ENCODE results near the gene PAFAH2. TPM values are rescaled to one million over a fixed set of nuclear protein-coding genes. Genes with fewer than 3 reads are reported as not detected.

Gene PAFAH2
- total and polyA plus RNA-seq, 2 of the 8 experiments (the other 6 are each of a cell fraction or from before 2014, with no cell fraction given) = 7.7 to 9.3 TPM

GRCh38 chr1:25924454-25924853, 73.4 kb downstream of the PAFAH2 start:
- CTCF ChIA-PET (ENCODE audit: partially characterized antibody) = interaction anchor here (0.7 to 2.5 kb wide), 4 partner anchors 9 to 29 kb away, joined by 3 to 12 read pairs (median 4); no protein-coding TSS in a partner anchor
- DNase-seq (ENCODE audit: low read depth in 1 of 2, low spot score in 2 of 2) (no peak), FAIRE-seq (no peak)
- POLR2A ChIA-PET (ENCODE audit: partially characterized antibody) = interaction anchor here (1.4 to 2.6 kb wide), 2 partner anchors 10 to 19 kb away, joined by 3 to 12 read pairs; partner anchors contain the start of gene STMN1
- Histone ChIP-seq H3K9me3 (ENCODE audit: insufficient read depth in 2 of 2, low read depth in 1 of 2, low read length in 1 of 2) (no peaks in the 10 kb centered on the region), H4K5ac (ENCODE audit: insufficient read length, low read depth, low read length) (no peak overlapping the region), H3K18ac (ENCODE audit: extremely low read depth, low read length) (no peak overlapping the region), H2BK20ac (ENCODE audit: low read length) (no peak overlapping the region), H3K79me1 (ENCODE audit: low read depth, low read length) (no peaks in the 10 kb centered on the region), H3K9ac (replicated peaks in 1 of 4; ENCODE audit: extremely low read depth in 1 of 4, low read depth in 3 of 4, low read length in 3 of 4) (no peak overlapping the region), H2AFZ (ENCODE audit: low read length) (no peak overlapping the region), H3K36me3 (ENCODE audit: control insufficient read depth in 2 of 4, insufficient read depth in 4 of 4, low read length in 3 of 4) (no peaks in the 10 kb centered on the region), H3K4me3 (ENCODE audit: extremely low read depth in 1 of 4, insufficient read depth in 2 of 4, low read depth in 3 of 4, low read length in 4 of 4) (no peak overlapping the region), H2BK5ac (ENCODE audit: low read depth, low read length) (no peak overlapping the region), H4K20me1 (replicated peaks in 1 of 2; ENCODE audit: control insufficient read depth in 1 of 2, insufficient read depth in 2 of 2, low read length in 2 of 2) (no peaks in the 10 kb centered on the region), H2AK5ac (ENCODE audit: low read depth, low read length) (no peak overlapping the region), H3K56ac (replicated peaks; ENCODE audit: insufficient read length, low read depth, low read length) (no peak overlapping the region), H3K27me3 (replicated peaks in 1 of 4; ENCODE audit: control insufficient read depth in 3 of 4, extremely low read depth in 1 of 4, insufficient read depth in 3 of 4, low read length in 3 of 4) (peaks cover 0 to 6% (median 2%) of the 10 kb centered on the region in 4 experiments; a peak in 4 of 7 replicates), H3K79me2 (ENCODE audit: control insufficient read depth in 1 of 2, insufficient read depth in 2 of 2, low read length in 2 of 2) (no peaks in the 10 kb centered on the region), H2BK120ac (replicated peaks; ENCODE audit: low read depth, low read length) (no peak overlapping the region), H3K23me2 (ENCODE audit: low read depth, low read length) (peaks cover 15% of the 10 kb centered on the region), H3K4me1 (replicated peaks in 1 of 4; ENCODE audit: control insufficient read depth in 3 of 4, insufficient read depth in 4 of 4, low read length in 3 of 4) (peaks cover 6 to 22% (median 14%) of the 10 kb centered on the region in 4 experiments), H2BK12ac (ENCODE audit: low read depth, low read length) (no peak overlapping the region), H3K4ac (replicated peaks; ENCODE audit: insufficient read length, low read depth, low read length) (no peak overlapping the region), H3K4me2 (ENCODE audit: insufficient read depth in 1 of 2, low read depth in 2 of 2, low read length in 2 of 2) (no peak overlapping the region; a peak in 1 of 4 replicates), H4K8ac (ENCODE audit: extremely low read depth, insufficient read depth, low read length) (no peak overlapping the region), H3K23ac (ENCODE audit: insufficient read length) (no peak overlapping the region), H2BK15ac (ENCODE audit: low read length) (no peak overlapping the region), H3K27ac (ENCODE audit: low read depth, low read length) (no peak overlapping the region), H3K14ac (ENCODE audit: insufficient read length) (no peak overlapping the region), H4K91ac (replicated peaks; ENCODE audit: insufficient read length, low read length) (no peak overlapping the region)
- TF ChIP-seq SP1 (IDR thresholded peaks at IDR 0.05; ENCODE audit: low read depth, low read length) (no peak), CHD1 (IDR thresholded peaks at IDR 0.05; ENCODE audit: low read depth, low read length) (no peak), POU5F1 (IDR thresholded peaks at IDR 0.05; ENCODE audit: low read depth, low read length) (no peak), SIRT6 (IDR thresholded peaks at IDR 0.05; ENCODE audit: low read length) (no peak), BACH1 (IDR thresholded peaks at IDR 0.05; ENCODE audit: low read length) (no peak), HDAC2 (IDR thresholded peaks at IDR 0.05; ENCODE audit: borderline replicate concordance in 1 of 2, low read depth in 2 of 2, low read length in 2 of 2) (no peak), CBX5 (IDR thresholded peaks at IDR 0.05; ENCODE audit: low read depth, low read length) (no peak), TAF1 (IDR thresholded peaks at IDR 0.05; ENCODE audit: low read depth, low read length) (no peak), GABPA (IDR thresholded peaks at IDR 0.05; ENCODE audit: borderline replicate concordance, insufficient read depth, low read length) (no peak), MAFK (IDR thresholded peaks at IDR 0.05; ENCODE audit: low read depth, low read length) (no peak)
- WGBS, 2 experiments (ENCODE audit: extremely low coverage in 1 of 2, insufficient coverage in 1 of 2, insufficient read length in 1 of 2, insufficient replicate concordance in 2 of 2, low coverage in 1 of 2, low lambda C conversion rate in 2 of 2, missing lambda C conversion rate in 1 of 2) = 83% methylated on average over 2 of the region's 2 CpGs; no CpG with 5 or more reads in 1 of the 2 experiments

All from H1 (cell line).